ENCODE results near the gene BICC1.

Gene BICC1

DNA sequence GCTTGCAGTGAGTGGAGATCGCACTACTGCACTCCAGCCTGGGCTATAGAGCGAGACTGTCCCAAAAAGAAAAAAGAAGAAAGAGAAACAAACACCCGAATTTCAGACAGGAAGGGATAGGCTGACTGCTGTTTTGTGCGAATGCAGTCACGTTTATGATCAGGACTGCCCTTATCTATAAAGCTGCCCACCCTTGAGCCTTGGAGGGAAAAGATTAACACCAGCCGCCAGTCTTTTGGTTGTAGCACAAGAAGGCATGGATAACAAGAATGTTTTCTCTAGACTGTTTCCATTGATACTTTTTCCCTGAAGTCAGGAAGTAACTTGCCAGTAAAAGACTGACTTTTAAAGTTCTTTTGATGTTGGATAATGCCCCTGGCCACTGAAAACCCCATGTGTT is 314.0 kb downstream of the BICC1 start:
- no peak for TF ChIP-seq Cebpa-rat (IDR thresholded peaks at IDR 0.05)
- Histone ChIP-seq H3K36me3 (no peaks in the 10 kb centered on the region), H3K9ac (no peak overlapping the region), H3K27me3 (no peaks in the 10 kb centered on the region), H3K4me1 (no peaks in the 10 kb centered on the region), H3K27ac (no peak overlapping the region), H3K4me3 (no peak overlapping the region), H3K9me3 (replicated peaks in 1 of 11) (no peaks in the 10 kb centered on the region), H4K20me1 (no peaks in the 10 kb centered on the region), H3K4me2 (no peak overlapping the region)

DNA sequence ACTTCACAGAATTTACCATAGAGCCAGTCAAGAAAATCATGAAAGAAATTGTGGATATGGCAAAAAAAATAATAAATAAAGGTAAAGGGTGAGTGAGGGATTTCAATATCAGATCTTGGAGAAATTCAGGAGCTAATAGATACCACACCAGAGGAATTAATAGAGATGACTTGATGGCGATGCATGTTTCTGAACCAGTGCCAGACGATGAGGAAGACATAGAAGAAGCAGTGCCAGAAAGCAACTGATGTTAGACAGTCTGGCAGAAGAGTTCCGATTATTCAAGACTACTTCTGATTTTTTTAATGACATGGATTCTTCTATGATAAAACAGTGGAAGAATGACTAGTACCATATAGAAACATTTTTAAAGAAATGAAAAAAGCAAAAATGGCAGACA is 314.7 kb downstream of the BICC1 start:
- Histone ChIP-seq H3K36me3 (no peaks in the 10 kb centered on the region), H3K9ac (no peak overlapping the region), H3K9me3 (replicated peaks in 1 of 11) (no peaks in the 10 kb centered on the region), H3K4me1 (no peaks in the 10 kb centered on the region), H3K4me2 (no peak overlapping the region), H3K4me3 (no peak overlapping the region), H4K20me1 (no peaks in the 10 kb centered on the region), H3K27ac (no peak overlapping the region), H3K27me3 (no peaks in the 10 kb centered on the region)
- no peak for TF ChIP-seq Cebpa-rat (IDR thresholded peaks at IDR 0.05)

DNA sequence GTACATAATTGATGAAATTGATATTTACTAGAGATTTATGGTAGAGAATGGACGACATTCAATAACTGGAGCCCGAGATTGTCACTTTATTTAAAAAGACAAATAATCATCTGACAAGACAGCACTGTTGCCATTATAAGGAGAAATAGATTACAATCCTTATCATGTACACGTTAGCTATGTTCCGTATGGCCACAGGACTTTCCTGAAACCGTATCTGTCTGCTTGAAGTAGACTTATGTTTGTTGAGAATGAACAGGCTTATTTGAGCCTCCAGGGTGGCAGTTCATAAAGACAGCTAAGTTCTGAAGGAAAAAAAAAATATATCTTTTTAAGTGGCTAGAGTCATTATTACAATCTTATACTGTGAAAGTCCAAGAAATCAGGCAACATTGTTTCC is 317.2 kb downstream of the BICC1 start:
- Histone ChIP-seq H3K4me3 (no peak overlapping the region), H4K20me1 (no peaks in the 10 kb centered on the region), H3K27ac (no peak overlapping the region), H3K9me3 (replicated peaks in 1 of 11) (no peaks in the 10 kb centered on the region), H3K4me1 (no peaks in the 10 kb centered on the region), H3K36me3 (no peaks in the 10 kb centered on the region), H3K27me3 (no peaks in the 10 kb centered on the region), H3K4me2 (no peak overlapping the region), H3K9ac (no peak overlapping the region)
- no peak for TF ChIP-seq Cebpa-rat (IDR thresholded peaks at IDR 0.05)

DNA sequence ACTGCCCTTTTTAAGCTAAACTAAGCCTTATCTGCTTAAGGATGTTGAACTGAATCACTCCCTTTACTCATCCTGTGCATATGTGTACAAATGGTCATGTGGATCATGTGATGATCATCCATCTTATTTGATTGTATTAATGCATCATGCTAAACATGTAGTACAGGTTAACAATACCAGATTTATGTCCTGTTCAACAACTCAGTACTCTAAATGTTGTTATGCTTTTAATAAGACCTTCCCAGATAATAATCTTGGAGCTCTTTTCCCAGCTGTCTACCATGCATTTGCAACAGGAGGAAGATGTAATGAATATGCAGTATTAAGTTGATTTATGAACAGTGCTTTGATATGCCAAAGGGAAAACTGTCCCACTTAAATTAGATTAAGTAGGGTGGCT is 318.0 kb downstream of the BICC1 start:
- Histone ChIP-seq H3K9me3 (replicated peaks in 1 of 11) (no peaks in the 10 kb centered on the region), H3K4me2 (no peak overlapping the region), H3K36me3 (no peaks in the 10 kb centered on the region), H3K27me3 (no peaks in the 10 kb centered on the region), H3K27ac (no peak overlapping the region), H4K20me1 (no peaks in the 10 kb centered on the region), H3K4me3 (no peak overlapping the region), H3K9ac (no peak overlapping the region), H3K4me1 (no peaks in the 10 kb centered on the region)
- TF ChIP-seq Cebpa-rat (IDR thresholded peaks at IDR 0.05): no peak

DNA sequence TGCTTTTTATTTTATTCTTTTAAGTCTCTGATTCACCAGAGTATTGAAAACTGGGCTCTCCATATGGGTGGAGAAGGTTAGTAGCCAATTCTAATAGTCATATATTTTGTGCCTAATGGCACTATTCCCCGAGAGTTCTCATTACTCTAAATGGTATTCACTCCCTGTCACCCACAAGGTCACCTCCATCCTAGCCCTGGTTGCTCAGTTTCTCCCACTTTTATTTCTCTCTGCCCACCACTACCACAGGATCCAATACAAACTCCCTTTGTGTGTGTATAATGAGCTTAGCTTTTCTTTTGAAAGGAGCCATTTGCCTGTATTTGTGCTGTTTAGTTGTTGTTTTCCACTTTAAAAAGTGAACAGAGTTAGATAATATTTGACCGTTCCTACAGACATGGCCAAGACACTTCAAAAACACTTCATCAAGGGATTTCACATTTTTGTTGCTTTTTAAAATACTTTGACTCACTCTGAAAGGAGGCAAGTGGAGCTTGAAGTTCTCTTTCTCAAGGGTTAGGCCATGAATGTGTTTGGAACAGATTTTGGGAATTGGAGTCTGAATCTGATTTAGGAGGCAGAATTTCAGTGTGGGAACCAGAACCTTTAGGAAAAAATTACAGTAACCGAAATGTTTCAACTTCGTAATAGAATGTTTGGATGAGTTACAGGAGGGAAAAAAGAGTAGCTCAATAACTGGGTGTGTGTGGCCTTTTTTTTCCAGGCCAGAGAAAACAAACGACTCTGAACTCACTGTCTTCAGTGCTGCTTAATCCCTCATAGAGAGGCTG is 321.3 kb downstream of the BICC1 start:
- H3K27ac ChIP-seq: no peak overlapping the region
- no peaks in the 10 kb centered on the region for H3K4me1 ChIP-seq
- H4K20me1 ChIP-seq: no peaks in the 10 kb centered on the region
- no peaks in the 10 kb centered on the region for H3K27me3 ChIP-seq
- H3K4me2 ChIP-seq: no peak overlapping the region
- no peak overlapping the region for H3K4me3 ChIP-seq
- H3K36me3 ChIP-seq: no peaks in the 10 kb centered on the region
- H3K9ac ChIP-seq: no peak overlapping the region
- TF ChIP-seq Cebpa-rat (IDR thresholded peaks at IDR 0.05): no peak
- no peaks in the 10 kb centered on the region for H3K9me3 ChIP-seq (replicated peaks in 1 of 11)

DNA sequence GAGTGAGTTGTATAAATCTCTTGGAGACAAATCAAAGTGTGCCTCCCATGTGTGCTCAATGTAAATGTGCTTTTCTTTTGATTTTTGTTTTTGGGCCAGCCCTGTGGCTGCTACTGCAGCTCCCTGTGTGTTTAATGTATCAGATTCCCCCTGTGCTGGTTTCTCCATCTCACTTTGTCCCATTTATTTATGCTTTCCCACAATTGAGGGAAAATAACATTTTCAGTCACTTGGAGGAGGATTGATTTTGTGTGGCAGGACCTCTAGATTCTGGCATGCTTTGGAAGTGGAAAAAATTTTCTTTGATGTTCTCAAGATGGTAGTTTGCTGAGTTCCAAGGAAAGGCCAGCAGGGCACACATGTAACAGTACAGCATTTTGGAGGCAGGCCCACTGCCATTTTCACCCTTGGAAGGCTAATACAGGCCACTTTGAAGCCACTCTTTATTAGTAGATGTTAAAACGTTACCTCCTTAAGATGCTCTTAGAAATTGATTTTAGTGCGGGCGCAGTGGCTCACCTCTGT is 323.6 kb downstream of the BICC1 start:
- Histone ChIP-seq H4K20me1 (no peaks in the 10 kb centered on the region), H3K9ac (no peak overlapping the region), H3K27me3 (no peaks in the 10 kb centered on the region), H3K4me1 (no peaks in the 10 kb centered on the region), H3K4me2 (no peak overlapping the region), H3K27ac (no peak overlapping the region), H3K36me3 (no peaks in the 10 kb centered on the region), H3K4me3 (no peak overlapping the region), H3K9me3 (replicated peaks in 1 of 11) (no peaks in the 10 kb centered on the region)
- TF ChIP-seq Cebpa-rat (IDR thresholded peaks at IDR 0.05): no peak

DNA sequence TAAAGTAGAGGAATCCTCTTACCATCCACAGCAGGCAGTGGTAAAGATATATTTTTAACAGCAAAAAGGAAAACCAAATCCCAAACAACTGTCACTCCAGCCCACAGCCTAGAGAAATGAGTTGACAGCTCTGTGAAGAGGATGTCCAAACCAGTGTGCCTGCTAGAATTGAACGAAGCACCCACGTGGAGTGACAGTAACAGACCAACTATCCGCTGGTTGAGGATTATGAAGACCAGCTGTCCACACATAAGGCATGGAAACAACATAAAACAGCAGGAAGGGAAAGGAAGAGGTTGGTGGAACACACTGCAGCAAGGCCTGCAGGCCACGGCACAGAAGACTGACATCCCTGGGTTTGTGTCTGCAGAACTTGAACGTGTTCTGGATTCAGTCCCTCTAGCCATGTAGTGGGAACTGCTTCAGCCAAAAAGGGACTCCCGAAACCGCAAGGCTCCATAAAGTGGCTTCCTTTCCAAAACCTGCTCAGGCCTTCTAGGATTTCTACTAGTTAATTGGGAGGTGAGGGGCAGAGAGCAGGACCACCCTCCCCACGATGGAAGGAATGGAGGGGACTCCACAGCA is 324.4 kb downstream of the BICC1 start:
- Histone ChIP-seq H3K9ac (no peak overlapping the region), H3K36me3 (no peaks in the 10 kb centered on the region), H3K4me3 (no peak overlapping the region), H3K4me2 (no peak overlapping the region), H3K9me3 (replicated peaks in 1 of 11) (no peaks in the 10 kb centered on the region), H4K20me1 (no peaks in the 10 kb centered on the region), H3K4me1 (no peaks in the 10 kb centered on the region), H3K27ac (no peak overlapping the region), H3K27me3 (no peaks in the 10 kb centered on the region)
- no peak for TF ChIP-seq Cebpa-rat (IDR thresholded peaks at IDR 0.05)

DNA sequence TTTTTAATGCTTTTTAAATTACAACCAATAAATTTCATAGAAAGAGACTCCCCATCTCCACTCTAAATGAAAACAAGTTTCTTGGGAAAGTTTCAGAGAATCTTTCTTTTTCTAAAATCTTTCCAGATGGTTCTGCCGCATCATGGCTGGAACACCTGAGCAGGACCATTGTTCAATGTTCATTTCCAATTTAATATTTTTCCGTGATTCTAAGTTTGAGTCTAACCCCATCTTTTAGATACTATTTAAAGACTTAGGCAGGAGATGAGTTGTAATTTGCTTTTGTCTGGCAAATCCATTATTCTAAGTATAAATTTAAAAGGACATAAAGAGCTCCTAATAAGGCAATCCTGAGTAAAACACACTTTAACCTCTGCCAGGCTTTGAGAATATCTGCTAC is 325.2 kb downstream of the BICC1 start:
- Histone ChIP-seq H3K4me2 (no peak overlapping the region), H3K4me1 (no peaks in the 10 kb centered on the region), H3K27ac (no peak overlapping the region), H3K9me3 (replicated peaks in 1 of 11) (no peaks in the 10 kb centered on the region), H3K36me3 (no peaks in the 10 kb centered on the region), H3K4me3 (no peak overlapping the region), H3K9ac (no peak overlapping the region), H4K20me1 (no peaks in the 10 kb centered on the region), H3K27me3 (no peaks in the 10 kb centered on the region)
- no peak for TF ChIP-seq Cebpa-rat (IDR thresholded peaks at IDR 0.05)

DNA sequence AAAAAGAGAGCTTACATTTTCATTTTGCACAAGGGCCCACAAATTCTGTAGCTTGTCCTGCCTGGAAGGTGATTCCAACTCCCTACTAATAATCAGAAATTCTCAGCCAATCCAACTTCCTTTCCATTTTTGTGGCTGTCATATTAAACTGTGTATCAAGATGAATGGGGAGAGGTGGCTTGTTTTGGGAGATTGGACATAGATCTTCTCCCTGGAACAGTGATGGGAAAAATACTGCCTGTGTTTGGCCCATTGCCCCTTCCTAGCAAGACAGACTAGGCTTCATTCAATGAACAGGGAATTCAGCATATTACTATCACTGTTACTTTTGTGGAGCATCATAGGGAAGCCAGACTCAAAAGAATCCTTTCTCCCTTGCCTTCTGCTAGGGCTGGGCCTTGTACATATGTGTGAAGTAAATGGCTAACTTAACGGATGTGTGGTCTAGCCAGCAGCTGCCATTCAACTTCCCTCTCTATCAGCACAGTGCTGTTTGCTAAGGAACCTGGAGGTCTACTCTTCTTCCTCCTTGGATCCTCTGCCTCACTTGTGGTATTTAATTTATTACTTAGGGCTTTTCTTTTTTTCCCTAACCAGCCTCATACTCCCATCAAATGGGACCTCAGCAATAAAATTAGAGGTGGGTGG is 326.0 kb downstream of the BICC1 start:
- Histone ChIP-seq H3K4me2 (no peak overlapping the region), H3K9ac (no peak overlapping the region), H4K20me1 (no peaks in the 10 kb centered on the region), H3K4me3 (no peak overlapping the region), H3K27me3 (no peaks in the 10 kb centered on the region), H3K36me3 (no peaks in the 10 kb centered on the region), H3K27ac (no peak overlapping the region), H3K9me3 (replicated peaks in 1 of 11) (no peaks in the 10 kb centered on the region), H3K4me1 (no peaks in the 10 kb centered on the region)
- no peak for TF ChIP-seq Cebpa-rat (IDR thresholded peaks at IDR 0.05)

DNA sequence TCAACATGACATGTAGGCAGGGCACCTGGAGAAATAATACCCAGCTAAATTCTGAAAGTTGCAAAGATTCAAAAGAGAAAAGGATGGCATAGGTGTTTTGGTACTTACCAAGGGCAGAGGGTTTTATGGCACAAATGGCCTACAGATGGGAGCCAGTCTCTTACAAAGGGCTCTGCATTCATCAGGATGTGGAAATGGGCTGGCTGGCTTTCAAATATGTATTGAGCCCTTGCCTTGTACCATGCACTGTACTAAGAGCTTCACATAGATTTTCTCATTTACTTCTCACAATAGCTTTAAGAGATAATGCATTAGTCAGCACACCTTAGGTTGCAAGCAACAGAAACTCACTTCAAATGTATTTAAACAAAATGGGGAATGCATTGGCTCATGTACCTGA is 327.1 kb downstream of the BICC1 start:
- Histone ChIP-seq H3K4me2 (no peak overlapping the region), H3K36me3 (no peaks in the 10 kb centered on the region), H4K20me1 (no peaks in the 10 kb centered on the region), H3K9me3 (replicated peaks in 1 of 11) (no peaks in the 10 kb centered on the region), H3K4me1 (no peaks in the 10 kb centered on the region), H3K27me3 (no peaks in the 10 kb centered on the region), H3K9ac (no peak overlapping the region), H3K4me3 (no peak overlapping the region), H3K27ac (no peak overlapping the region)
- TF ChIP-seq Cebpa-rat (IDR thresholded peaks at IDR 0.05): no peak

Measured in BLaER1 treated with 17β-estradiol and CSF1 and Interleukin-3, amounts not matched to agents 10 nM and 100 nM (cell line).